Nucleus accumbens (tissue), 56 donors: ENCODE measurements around the gene MTMR10.

Experiments
- DNase-seq, 56 donors: peaks; one replicate each; lab custom pipeline; 2025; lab: John Stamatoyannopoulos, UW

The MTMR10 gene

GRCh38 chr15:30991255-30992235 is at the start of gene MTMR10:
TSS of gene MTMR10 (minus strand) at chr15:30991628. CDS start at chr15:30991506, 122 bp downstream.
- peak in 47 of 56 donors; percentile 34 to 90 (median 68) for DNase-seq

- no peak for DNase-seq
Measured at GRCh38 chr15:31040611-31041010, 49.2 kb upstream of the MTMR10 start.

GRCh38 chr15:31039961-31040360 is 48.5 kb upstream of the MTMR10 start:
- DNase-seq, result no peak

- no peak for DNase-seq
Measured at GRCh38 chr15:31037731-31038477, 46.5 kb upstream of the MTMR10 start.

- no peak for DNase-seq
Measured at GRCh38 chr15:31036783-31037182, 45.4 kb upstream of the MTMR10 start.

- no peak for DNase-seq
Measured at GRCh38 chr15:31035610-31036009, 44.2 kb upstream of the MTMR10 start.

GRCh38 chr15:31034152-31034551 is 42.7 kb upstream of the MTMR10 start:
- no peak for DNase-seq

- DNase-seq, result no peak
Measured at GRCh38 chr15:31032961-31033371, 41.5 kb upstream of the MTMR10 start.

GRCh38 chr15:31031471-31032067 is 40.1 kb upstream of the MTMR10 start:
- no peak for DNase-seq

- no peak for DNase-seq
Measured at GRCh38 chr15:31027910-31028578, 36.6 kb upstream of the MTMR10 start.

GRCh38 chr15:31025996-31026395 is 34.6 kb upstream of the MTMR10 start:
- DNase-seq, result no peak

GRCh38 chr15:31024979-31025378 is 33.6 kb upstream of the MTMR10 start:
- DNase-seq, result no peak

GRCh38 chr15:31024330-31024729 is 32.9 kb upstream of the MTMR10 start:
- no peak for DNase-seq

GRCh38 chr15:31023841-31024240 is 32.4 kb upstream of the MTMR10 start:
- no peak for DNase-seq

GRCh38 chr15:31021067-31021665 is 29.7 kb upstream of the MTMR10 start:
- DNase-seq, result no peak

GRCh38 chr15:31020542-31020941 is 29.1 kb upstream of the MTMR10 start:
- DNase-seq, result no peak

- DNase-seq, result no peak
Measured at GRCh38 chr15:31019986-31020385, 28.6 kb upstream of the MTMR10 start.

- no peak for DNase-seq
Measured at GRCh38 chr15:31017311-31017710, 25.9 kb upstream of the MTMR10 start.

- no peak for DNase-seq
Measured at GRCh38 chr15:31016446-31016915, 25.1 kb upstream of the MTMR10 start.

- no peak for DNase-seq
Measured at GRCh38 chr15:31014608-31014925, 23.1 kb upstream of the MTMR10 start.
